OCI-LY1 (cell line): ENCODE data around the gene MRE11.

ENCODE experiments used
- H2AFZ ChIP-seq: fragments of 200-600 bp; sonication (generic), shearing (Covaris generic); 2 replicates; pipeline ENCODE4 v1.6.0; 2014; ENCODE audit warnings: antibody characterized with exemption, mild to moderate bottlenecking, low read length
- H3F3A ChIP-seq: fragments of 200-600 bp; sonication (generic), shearing (Covaris generic); 2 replicates; pipeline ENCODE4 v1.6.0; 2014; ENCODE audit warnings: mild to moderate bottlenecking, antibody characterized with exemption, low read length, moderate library complexity; ENCODE audit not compliant: insufficient read depth
- H3K27ac ChIP-seq: fragments of 200-600 bp; sonication (generic); 2 replicates; pipeline ENCODE4 v1.5.1; 2014; ENCODE audit warnings: low read length, mixed run types, mild to moderate bottlenecking, low read depth; ENCODE audit not compliant: poor library complexity, severe bottlenecking
- H3K27me3 ChIP-seq: fragments of 200-600 bp; sonication (generic); 2 replicates; pipeline ENCODE4 v1.6.0; 2014; ENCODE audit warnings: antibody characterized with exemption, mild to moderate bottlenecking, low read length, moderate library complexity; ENCODE audit not compliant: insufficient read depth
- H3K36me3 ChIP-seq: fragments of 200-600 bp; sonication (generic); 2 replicates; pipeline ENCODE4 v1.6.1; 2014; ENCODE audit warnings: mild to moderate bottlenecking, antibody characterized with exemption, low read length, moderate library complexity, mixed read lengths; ENCODE audit not compliant: insufficient read depth
- H3K4me1 ChIP-seq: fragments of 200-600 bp; sonication (generic); 2 replicates; pipeline ENCODE4 v1.5.1; 2014; ENCODE audit warnings: mild to moderate bottlenecking, low read length, moderate library complexity; ENCODE audit not compliant: insufficient read depth, severe bottlenecking
- H3K4me2 ChIP-seq: fragments of 200-600 bp; sonication (generic), shearing (Covaris generic); 2 replicates; pipeline ENCODE4 v1.6.1; 2014; ENCODE audit warnings: low read length
- H3K4me3 ChIP-seq: fragments of 200-600 bp; sonication (generic); 2 replicates; pipeline ENCODE4 v1.5.1; 2014; ENCODE audit warnings: low read length, low read depth, mild to moderate bottlenecking, mixed read lengths; ENCODE audit not compliant: poor library complexity, severe bottlenecking
- H3K79me2 ChIP-seq: fragments of 200-600 bp; shearing (Covaris generic); 2 replicates; pipeline ENCODE4 v1.6.1; 2016; ENCODE audit warnings: mixed run types, low read length, mixed read lengths; ENCODE audit not compliant: insufficient read depth
- H3K9ac ChIP-seq: fragments of 200-600 bp; sonication (generic), shearing (Covaris generic); 2 replicates; pipeline ENCODE4 v1.6.1; 2014; ENCODE audit warnings: mild to moderate bottlenecking, low read length, mixed read lengths
- H3K9me2 ChIP-seq: fragments of 200-600 bp; sonication (generic), shearing (Covaris generic); 2 replicates; pipeline ENCODE4 v1.6.1; 2014; ENCODE audit warnings: low read depth, mild to moderate bottlenecking, low read length, mixed read lengths
- H3K9me3 ChIP-seq: fragments of 200-600 bp; shearing (Covaris generic); 2 replicates; pipeline ENCODE4 v1.6.1; 2014; ENCODE audit warnings: low read length, mixed read lengths
- H4K20me1 ChIP-seq: fragments of 200-600 bp; sonication (generic), shearing (Covaris generic); 2 replicates; pipeline ENCODE4 v1.6.0; 2016; ENCODE audit warnings: mild to moderate bottlenecking, low read length; ENCODE audit not compliant: insufficient read depth
- EZH2 ChIP-seq: fragments of 200-600 bp; sonication (generic), shearing (Covaris generic); IDR thresholded peaks from 2 replicates; pipeline ENCODE4 v1.8.0; 2017; ENCODE audit warnings: borderline replicate concordance, mixed run types, mild to moderate bottlenecking, antibody characterized with exemption, low read length, moderate library complexity, mixed read lengths
- TF ChIP-seq, protein P1 (sequence below): fragments of 200-600 bp; sonication (generic), shearing (Covaris generic); IDR thresholded peaks from 2 replicates; pipeline ENCODE4 v1.5.1; 2017; ENCODE audit warnings: mild to moderate bottlenecking, antibody characterized with exemption, low read length, moderate library complexity, mixed read lengths

Gene MRE11

DNA sequence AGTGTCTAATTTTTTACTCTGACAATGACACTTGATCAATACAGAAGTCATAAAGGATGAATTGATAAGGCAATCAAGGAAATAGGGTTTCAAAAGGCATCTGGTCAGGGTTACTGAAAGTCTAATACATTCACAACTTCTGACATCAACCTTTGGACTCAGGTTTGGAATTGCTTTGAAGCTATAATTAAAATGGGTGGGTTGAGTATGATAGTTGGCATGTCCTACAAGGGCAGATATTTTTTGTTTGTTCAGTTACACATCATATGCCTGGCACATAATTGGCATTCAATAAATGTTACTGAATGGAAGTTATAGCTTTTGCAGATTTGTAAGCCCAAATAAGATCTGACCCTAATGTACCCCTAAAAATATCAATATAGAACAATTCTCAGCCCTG lies 42.7 kb upstream of the MRE11 start:
- Histone ChIP-seq H3K4me2 (no peak overlapping the region), H3K79me2 (no peaks in the 10 kb centered on the region), H3K27me3 (no peaks in the 10 kb centered on the region), H3K9me2 (no peaks in the 10 kb centered on the region), H2AFZ (no peak overlapping the region), H3F3A (no peaks in the 10 kb centered on the region), H3K4me1 (no peaks in the 10 kb centered on the region), H3K36me3 (no peaks in the 10 kb centered on the region), H3K9ac (no peak overlapping the region), H3K9me3 (no peaks in the 10 kb centered on the region), H3K4me3 (no peak overlapping the region), H3K27ac (no peak overlapping the region), H4K20me1 (no peaks in the 10 kb centered on the region)
- no peak for TF ChIP-seq EZH2
- TF ChIP-seq, protein P1, sequence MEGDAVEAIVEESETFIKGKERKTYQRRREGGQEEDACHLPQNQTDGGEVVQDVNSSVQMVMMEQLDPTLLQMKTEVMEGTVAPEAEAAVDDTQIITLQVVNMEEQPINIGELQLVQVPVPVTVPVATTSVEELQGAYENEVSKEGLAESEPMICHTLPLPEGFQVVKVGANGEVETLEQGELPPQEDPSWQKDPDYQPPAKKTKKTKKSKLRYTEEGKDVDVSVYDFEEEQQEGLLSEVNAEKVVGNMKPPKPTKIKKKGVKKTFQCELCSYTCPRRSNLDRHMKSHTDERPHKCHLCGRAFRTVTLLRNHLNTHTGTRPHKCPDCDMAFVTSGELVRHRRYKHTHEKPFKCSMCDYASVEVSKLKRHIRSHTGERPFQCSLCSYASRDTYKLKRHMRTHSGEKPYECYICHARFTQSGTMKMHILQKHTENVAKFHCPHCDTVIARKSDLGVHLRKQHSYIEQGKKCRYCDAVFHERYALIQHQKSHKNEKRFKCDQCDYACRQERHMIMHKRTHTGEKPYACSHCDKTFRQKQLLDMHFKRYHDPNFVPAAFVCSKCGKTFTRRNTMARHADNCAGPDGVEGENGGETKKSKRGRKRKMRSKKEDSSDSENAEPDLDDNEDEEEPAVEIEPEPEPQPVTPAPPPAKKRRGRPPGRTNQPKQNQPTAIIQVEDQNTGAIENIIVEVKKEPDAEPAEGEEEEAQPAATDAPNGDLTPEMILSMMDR = no peak

DNA sequence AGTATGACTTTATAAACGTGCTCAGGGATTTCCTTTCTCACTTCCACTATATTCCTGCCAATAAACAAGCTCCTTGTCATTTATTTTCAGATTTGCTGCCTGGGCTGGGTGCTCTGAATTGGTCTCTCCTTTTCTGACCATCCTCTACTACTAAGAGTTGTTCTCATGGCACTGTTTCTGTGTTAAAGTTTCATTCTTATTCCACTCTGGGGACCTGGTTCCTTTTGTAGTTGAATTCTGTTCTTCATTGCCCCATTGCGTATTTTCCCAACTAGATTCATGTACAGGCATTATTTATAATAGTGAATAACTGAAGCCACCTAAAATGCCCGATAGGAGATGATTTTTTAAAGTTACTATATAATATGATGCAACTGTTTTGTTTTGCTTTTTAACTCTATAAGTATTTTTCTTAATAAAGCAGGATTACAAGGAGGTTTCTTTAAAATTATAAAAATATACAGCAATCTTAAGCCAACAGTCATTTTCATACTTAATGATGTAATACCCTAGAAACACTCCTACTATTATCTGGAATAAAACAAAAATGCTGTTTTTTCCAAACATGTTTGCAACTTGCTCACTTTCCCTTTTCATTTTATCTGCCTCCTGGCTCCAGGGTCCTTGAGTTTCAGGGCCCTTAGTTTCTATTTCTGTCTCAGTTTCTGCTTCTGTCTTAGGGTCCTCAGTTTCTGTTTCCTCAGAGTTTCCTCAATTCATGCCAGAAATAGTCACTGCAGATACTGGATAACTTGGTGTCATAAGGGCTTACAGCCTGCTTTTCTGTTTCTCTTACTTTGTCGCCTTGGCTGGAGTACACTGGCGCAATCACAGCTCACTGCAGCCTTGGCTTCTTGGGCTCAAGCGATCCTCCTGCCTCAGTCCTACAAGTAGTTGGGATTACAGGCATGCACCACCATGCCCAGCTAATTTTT lies 40.3 kb upstream of the MRE11 start:
- H2AFZ ChIP-seq = no peak overlapping the region
- H3K79me2 ChIP-seq = no peaks in the 10 kb centered on the region

DNA sequence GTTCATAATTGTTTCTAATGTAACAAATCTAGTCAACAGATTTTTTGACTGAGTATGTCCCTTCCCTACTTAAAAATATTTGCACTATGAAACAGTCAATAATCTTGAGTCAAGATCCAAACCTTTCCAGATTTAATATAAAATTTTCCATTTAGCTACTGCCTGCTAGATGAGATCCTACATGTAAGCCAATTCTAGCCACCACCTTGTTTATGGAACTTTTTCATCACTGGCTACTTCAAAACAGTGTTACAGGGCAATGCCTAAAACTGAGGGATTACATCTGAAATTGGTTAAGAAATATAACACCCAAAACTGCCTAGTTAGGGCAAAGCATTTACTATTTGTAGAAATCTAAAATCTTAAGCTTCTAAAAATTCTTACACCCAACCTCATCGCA lies 39.6 kb upstream of the MRE11 start:
- H2AFZ ChIP-seq = no peak overlapping the region

More for the DNA sequence above, 40.3 kb upstream of the MRE11 start:
- no peak overlapping the region for H3K4me2 ChIP-seq
- TF ChIP-seq, protein P1 = no peak
- TF ChIP-seq EZH2 = no peak
- no peaks in the 10 kb centered on the region for H3K27me3 ChIP-seq
- H4K20me1 ChIP-seq = no peaks in the 10 kb centered on the region
- H3K9ac ChIP-seq = no peak overlapping the region
- no peak overlapping the region for H3K4me3 ChIP-seq
- no peak overlapping the region for H3K27ac ChIP-seq
- H3K9me2 ChIP-seq = no peaks in the 10 kb centered on the region
- H3K36me3 ChIP-seq = no peaks in the 10 kb centered on the region
- H3F3A ChIP-seq = no peaks in the 10 kb centered on the region
- H3K4me1 ChIP-seq = no peaks in the 10 kb centered on the region
- no peaks in the 10 kb centered on the region for H3K9me3 ChIP-seq

More for the DNA sequence above, 39.6 kb upstream of the MRE11 start:
- H3K4me2 ChIP-seq = no peak overlapping the region
- no peaks in the 10 kb centered on the region for H3F3A ChIP-seq
- no peaks in the 10 kb centered on the region for H3K9me2 ChIP-seq
- H3K79me2 ChIP-seq = no peaks in the 10 kb centered on the region
- H3K27me3 ChIP-seq = no peaks in the 10 kb centered on the region
- no peak for TF ChIP-seq EZH2
- TF ChIP-seq, protein P1 = no peak
- no peaks in the 10 kb centered on the region for H3K4me1 ChIP-seq
- no peaks in the 10 kb centered on the region for H3K9me3 ChIP-seq
- no peaks in the 10 kb centered on the region for H3K36me3 ChIP-seq
- H3K4me3 ChIP-seq = no peak overlapping the region
- H3K27ac ChIP-seq = no peak overlapping the region
- no peaks in the 10 kb centered on the region for H4K20me1 ChIP-seq
- H3K9ac ChIP-seq = no peak overlapping the region
